Transverse colon (tissue), 4 donors: Measurements from ENCODE around the gene C20orf202. TPM values are rescaled to one million over a fixed set of nuclear protein-coding genes. Genes with fewer than 3 reads are reported as not detected.

Source experiments
- DNase-seq: peaks from one replicate; pipeline ENCODE4 v3.0.0-alpha.2; 2019
- H3K27ac ChIP-seq, 4 donors: fragments of 200-600 bp; sonication (generic); 2 replicates each; pipeline ENCODE4 v1.5.1; 2016 to 2018; ENCODE audit warnings: inconsistent platforms in 4 of 4
- H3K27me3 ChIP-seq: fragments of 200-600 bp; sonication (generic); 2 replicates; pipeline ENCODE4 v1.5.1; 2017; ENCODE audit warnings: inconsistent platforms
- H3K36me3 ChIP-seq, 4 donors: fragments of 200-600 bp; sonication (generic); 2 replicates each; pipeline ENCODE4 v1.5.1; 2017 to 2019; ENCODE audit warnings: inconsistent platforms in 4 of 4
- H3K4me1 ChIP-seq, 4 donors: fragments of 200-600 bp; sonication (generic); 2 replicates each; pipeline ENCODE4 v1.5.1; 2017 to 2020; ENCODE audit warnings: inconsistent platforms in 4 of 4
- H3K4me3 ChIP-seq, 4 donors: fragments of 200-600 bp; sonication (generic); 1 replicate in 1 of 4; 2 replicates in 3 of 4; pipeline versions ENCODE4 v1.5.1 to v1.6.1; 2017 to 2019; ENCODE audit warnings: inconsistent platforms in 4 of 4
- H3K9me3 ChIP-seq, 2 donors: fragments of 200-600 bp; sonication (generic); 2 replicates each; pipeline ENCODE4 v1.5.1; 2017 to 2019; ENCODE audit warnings: inconsistent platforms in 2 of 2
- EP300 ChIP-seq: sonication (generic); formaldehyde crosslinking; IDR thresholded peaks from one replicate; pipeline ENCODE4 v1.6.1; 2017; ENCODE audit warnings: antibody characterized with exemption, low read depth
- POLR2A ChIP-seq: fragments of 450-650 bp; IDR thresholded peaks from one replicate; pipeline ENCODE4 v1.6.1; 2016; ENCODE audit warnings: antibody characterized with exemption, mild to moderate bottlenecking, moderate library complexity
- POLR2AphosphoS5 ChIP-seq, 3 donors: sonication (generic); formaldehyde crosslinking; IDR thresholded peaks; one replicate each; pipeline ENCODE4 v1.6.1; 2016; ENCODE audit warnings: antibody characterized with exemption in 3 of 3
- WGBS, 2 donors: methylation state at CpG; one replicate each; pipeline ENCODE4 v1.1.5; 2018; ENCODE audit warnings: low coverage in 1 of 2; 5-methylcytosine and 5-hydroxymethylcytosine counted together
- in situ Hi-C, 4 donors: fragments of 200-750 bp; cut with MboI; loops; one replicate each; pipeline versions ENCODE4 v1.15.0 to v1.15.1; 2017; ENCODE audit warnings: low sequenced_read_pairs in 3 of 4, low pct_ligation_motif_present in 1 of 4, low pct_unique_long_range_greater_than_20kb in 1 of 4
- intact Hi-C: fragments of 100-400 bp; cut with DNase I; formaldehyde crosslinking; loops from one replicate; pipeline ENCODE4 v1.15.1; 2023; ENCODE audit warnings: low total_unique reads
- total RNA-seq, 4 donors: library from RNA; depleted of rRNA; stranded (reverse); fragments of >200 nt; gene quantifications; one replicate each; pipeline ENCODE4 v1.1.0, GENCODE V29; 2016
- TF ChIP-seq, protein P1 (sequence below), 5 experiments: fragments of 200-600 bp in 3 of 5; fragments of 450-650 bp in 2 of 5; sonication (generic) in 3 of 5; IDR thresholded peaks; 1 replicate in 2 of 5; 2 replicates in 3 of 5; pipeline ENCODE4 v1.5.1; 2016 to 2017; ENCODE audit warnings: antibody characterized with exemption in 5 of 5, inconsistent platforms in 3 of 5, mild to moderate bottlenecking in 2 of 5, moderate library complexity in 1 of 5

Gene C20orf202
- total RNA-seq, 4 donors from 2014 or later, result 0.32 to 0.55 TPM; not detected in 2

- in situ Hi-C loops (no loop called here), intact Hi-C loops (no loop called here)
- H3K4me3 ChIP-seq, result no peak overlapping the region
- no peaks in the 10 kb centered on the region for H3K4me1 ChIP-seq
- no peaks in the 10 kb centered on the region for H3K9me3 ChIP-seq
- no peaks in the 10 kb centered on the region for H3K36me3 ChIP-seq
- peaks cover under 1% of the 10 kb centered on the region for H3K27me3 ChIP-seq
- TF ChIP-seq, protein P1, sequence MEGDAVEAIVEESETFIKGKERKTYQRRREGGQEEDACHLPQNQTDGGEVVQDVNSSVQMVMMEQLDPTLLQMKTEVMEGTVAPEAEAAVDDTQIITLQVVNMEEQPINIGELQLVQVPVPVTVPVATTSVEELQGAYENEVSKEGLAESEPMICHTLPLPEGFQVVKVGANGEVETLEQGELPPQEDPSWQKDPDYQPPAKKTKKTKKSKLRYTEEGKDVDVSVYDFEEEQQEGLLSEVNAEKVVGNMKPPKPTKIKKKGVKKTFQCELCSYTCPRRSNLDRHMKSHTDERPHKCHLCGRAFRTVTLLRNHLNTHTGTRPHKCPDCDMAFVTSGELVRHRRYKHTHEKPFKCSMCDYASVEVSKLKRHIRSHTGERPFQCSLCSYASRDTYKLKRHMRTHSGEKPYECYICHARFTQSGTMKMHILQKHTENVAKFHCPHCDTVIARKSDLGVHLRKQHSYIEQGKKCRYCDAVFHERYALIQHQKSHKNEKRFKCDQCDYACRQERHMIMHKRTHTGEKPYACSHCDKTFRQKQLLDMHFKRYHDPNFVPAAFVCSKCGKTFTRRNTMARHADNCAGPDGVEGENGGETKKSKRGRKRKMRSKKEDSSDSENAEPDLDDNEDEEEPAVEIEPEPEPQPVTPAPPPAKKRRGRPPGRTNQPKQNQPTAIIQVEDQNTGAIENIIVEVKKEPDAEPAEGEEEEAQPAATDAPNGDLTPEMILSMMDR (IDR thresholded peaks at IDR 0.05), result no peak
- no peak for TF ChIP-seq EP300
- TF ChIP-seq POLR2AphosphoS5 (IDR thresholded peaks at IDR 0.05), result no peak
- no peak for TF ChIP-seq POLR2A
- H3K27ac ChIP-seq, result no peak overlapping the region
- 90 to 95% methylated on average over 3 of the region's 3 CpGs for WGBS, 2 donors
- no peak for DNase-seq
Measured at GRCh38 chr20:1178623-1179022, 24.6 kb upstream of the C20orf202 start.

DNA sequence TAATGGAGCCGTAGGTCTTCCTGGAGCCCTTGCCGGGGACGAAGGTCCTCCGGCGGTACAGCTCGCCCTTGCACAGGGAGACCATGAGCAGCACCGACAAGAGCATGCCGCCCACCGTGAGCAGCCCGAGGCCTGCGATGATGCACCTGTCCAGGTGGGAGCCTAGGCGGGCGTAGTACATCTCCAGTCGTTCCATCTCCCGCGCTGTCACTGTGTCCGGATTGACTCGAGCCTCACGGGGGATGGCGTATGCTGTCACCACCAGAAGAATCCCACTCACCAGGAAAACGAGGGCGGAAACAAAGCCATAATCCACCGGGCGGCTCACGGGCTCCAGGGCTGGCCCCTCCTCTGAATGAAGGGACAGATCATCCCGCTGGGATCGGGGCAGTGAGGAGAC, 22.3 kb upstream of the C20orf202 start:
- in situ Hi-C loops, result no loop called here
- DNase-seq, result no peak
- Histone ChIP-seq H3K9me3 (no peaks in the 10 kb centered on the region), H3K27me3 (peaks cover 24% of the 10 kb centered on the region), H3K4me3 (no peak overlapping the region), H3K4me1 (peaks cover 6 to 15% (median 13%) of the 10 kb centered on the region in 4 donors), H3K36me3 (no peaks in the 10 kb centered on the region), H3K27ac (no peak overlapping the region)
- intact Hi-C loops, result no loop called here
- TF ChIP-seq, protein P1 (IDR thresholded peaks at IDR 0.05), result no peak
- TF ChIP-seq EP300, result no peak
- no peak for TF ChIP-seq POLR2A
- TF ChIP-seq POLR2AphosphoS5 (IDR thresholded peaks at IDR 0.05), result no peak
- WGBS, 2 donors, result 92% methylated on average over 27 of the region's 27 CpGs; no CpG with 5 or more reads in 1 of the 2 donors

GRCh38 chr20:1182106-1182505, 21.1 kb upstream of the C20orf202 start:
- Histone ChIP-seq H3K36me3 (no peaks in the 10 kb centered on the region), H3K4me3 (no peak overlapping the region), H3K27ac (no peak overlapping the region), H3K4me1 (peaks cover 7 to 19% (median 15%) of the 10 kb centered on the region in 4 donors), H3K27me3 (peaks cover 25% of the 10 kb centered on the region), H3K9me3 (no peaks in the 10 kb centered on the region)
- in situ Hi-C loops (no loop called here), intact Hi-C loops (no loop called here)
- TF ChIP-seq EP300 (no peak), POLR2A (no peak), POLR2AphosphoS5 (IDR thresholded peaks at IDR 0.05) (no peak)
- TF ChIP-seq, protein P1 (IDR thresholded peaks at IDR 0.05), result no peak
- 47 to 66% methylated on average over 3 to 4 of the region's 4 CpGs for WGBS, 2 donors
- no peak for DNase-seq

DNA sequence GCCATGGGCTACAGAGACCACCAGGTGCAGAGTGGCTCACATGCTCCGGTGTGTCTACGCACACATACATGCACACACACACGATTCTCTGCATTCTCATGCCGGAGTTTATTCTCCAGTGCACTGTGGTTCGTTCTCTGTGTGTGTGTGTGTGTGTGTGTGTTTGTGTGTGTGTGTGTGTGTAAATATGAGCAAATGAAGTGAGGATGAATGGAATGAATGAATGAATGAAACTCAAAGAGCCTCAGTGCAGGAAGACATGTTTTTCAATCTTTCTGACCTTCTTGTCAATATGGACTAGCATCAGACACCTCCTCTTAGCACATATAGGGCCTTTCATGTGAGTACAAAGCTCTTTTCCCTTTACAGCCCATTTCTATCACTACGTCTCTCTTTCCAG, 20.1 kb upstream of the C20orf202 start:
- H3K4me3 ChIP-seq, result no peak overlapping the region
- H3K4me1 ChIP-seq, result peaks cover 7 to 24% (median 22%) of the 10 kb centered on the region in 4 donors
- 53 to 79% methylated on average over 4 to 6 of the region's 6 CpGs for WGBS, 2 donors
- DNase-seq, result no peak
- in situ Hi-C loops, result no loop called here
- intact Hi-C loops, result no loop called here
- peaks cover 25% of the 10 kb centered on the region for H3K27me3 ChIP-seq
- H3K27ac ChIP-seq, result no peak overlapping the region
- TF ChIP-seq POLR2AphosphoS5 (IDR thresholded peaks at IDR 0.05) (no peak), EP300 (no peak), POLR2A (no peak)
- TF ChIP-seq, protein P1 (IDR thresholded peaks at IDR 0.05), result no peak
- H3K9me3 ChIP-seq, result no peaks in the 10 kb centered on the region
- no peaks in the 10 kb centered on the region for H3K36me3 ChIP-seq
